ENCODE measurements around the gene PGC. TPM values are rescaled to one million over a fixed set of nuclear protein-coding genes. Genes with fewer than 3 reads are reported as not detected.
A peak's percentile ranks its signal among the peaks of the same experiment; 100 is the strongest.

PGC gene
- total RNA-seq, 1 donor from 2014 or later = not detected

DNA sequence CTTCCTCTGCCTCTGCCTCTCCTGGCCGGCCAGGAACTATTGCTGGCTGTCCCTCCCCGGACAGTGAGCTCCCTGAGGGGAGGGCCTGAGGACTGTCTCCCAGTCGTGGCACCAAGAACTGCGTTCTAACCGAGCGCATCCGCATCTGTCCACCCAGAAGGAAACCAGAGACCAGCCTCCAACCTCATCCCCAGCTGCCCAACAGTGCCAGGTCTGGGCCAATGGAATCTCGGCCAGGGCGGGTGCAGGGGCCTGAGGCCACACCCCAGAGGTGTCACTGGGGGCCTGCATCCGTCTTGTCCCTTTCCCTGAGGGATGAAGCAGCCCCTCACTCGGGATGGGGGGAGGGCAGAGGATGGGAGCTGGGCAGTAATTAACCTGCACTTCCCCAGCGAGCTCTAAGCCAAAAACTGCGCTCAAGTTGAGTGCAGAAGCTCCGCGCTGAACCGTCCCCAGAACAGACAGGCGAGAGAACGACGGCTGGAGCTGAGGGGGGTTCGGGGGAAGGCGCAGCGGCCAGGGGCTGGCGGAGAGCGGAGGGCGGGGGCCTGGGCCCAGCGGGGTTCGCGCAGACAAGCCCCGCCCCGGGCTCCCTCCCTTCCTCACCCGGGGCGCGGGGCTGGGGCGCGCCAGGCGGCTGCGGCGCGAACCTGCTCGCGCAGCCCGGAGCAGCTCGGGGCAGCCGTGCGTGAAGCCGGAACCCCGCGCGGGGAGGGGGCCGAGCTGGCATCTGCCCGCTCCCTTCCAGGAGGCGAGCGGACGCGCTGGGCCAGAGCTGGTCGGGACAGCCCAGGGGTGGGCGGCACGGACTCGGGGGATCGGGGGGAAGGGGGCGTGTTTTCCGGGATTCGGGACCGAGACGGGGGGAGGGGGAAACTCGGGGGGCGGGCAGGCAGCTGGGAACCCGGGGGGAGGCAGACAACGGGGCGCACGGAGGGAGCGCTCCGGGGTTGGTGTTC is 13.2 kb downstream of the PGC start:
- no peaks in the 10 kb centered on the region for H3K9me3 Mint-ChIP-seq (ENCODE audit: unreplicated experiment)
- H3K27ac Mint-ChIP-seq (ENCODE audit: unreplicated experiment) = no peak overlapping the region
- peak; percentile 69 for DNase-seq (ENCODE audit: low spot score)
- H3K36me3 Mint-ChIP-seq (ENCODE audit: low read depth, unreplicated experiment) = no peaks in the 10 kb centered on the region
- TF ChIP-seq, protein P1, sequence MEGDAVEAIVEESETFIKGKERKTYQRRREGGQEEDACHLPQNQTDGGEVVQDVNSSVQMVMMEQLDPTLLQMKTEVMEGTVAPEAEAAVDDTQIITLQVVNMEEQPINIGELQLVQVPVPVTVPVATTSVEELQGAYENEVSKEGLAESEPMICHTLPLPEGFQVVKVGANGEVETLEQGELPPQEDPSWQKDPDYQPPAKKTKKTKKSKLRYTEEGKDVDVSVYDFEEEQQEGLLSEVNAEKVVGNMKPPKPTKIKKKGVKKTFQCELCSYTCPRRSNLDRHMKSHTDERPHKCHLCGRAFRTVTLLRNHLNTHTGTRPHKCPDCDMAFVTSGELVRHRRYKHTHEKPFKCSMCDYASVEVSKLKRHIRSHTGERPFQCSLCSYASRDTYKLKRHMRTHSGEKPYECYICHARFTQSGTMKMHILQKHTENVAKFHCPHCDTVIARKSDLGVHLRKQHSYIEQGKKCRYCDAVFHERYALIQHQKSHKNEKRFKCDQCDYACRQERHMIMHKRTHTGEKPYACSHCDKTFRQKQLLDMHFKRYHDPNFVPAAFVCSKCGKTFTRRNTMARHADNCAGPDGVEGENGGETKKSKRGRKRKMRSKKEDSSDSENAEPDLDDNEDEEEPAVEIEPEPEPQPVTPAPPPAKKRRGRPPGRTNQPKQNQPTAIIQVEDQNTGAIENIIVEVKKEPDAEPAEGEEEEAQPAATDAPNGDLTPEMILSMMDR (IDR thresholded peaks at IDR 0.05; ENCODE audit: unreplicated experiment) = no peak
- H3K4me1 Mint-ChIP-seq (ENCODE audit: unreplicated experiment) = peaks cover 13% of the 10 kb centered on the region
- H3K4me3 Mint-ChIP-seq (ENCODE audit: unreplicated experiment) = peak overlapping the region; percentile 86
- no peaks in the 10 kb centered on the region for H3K27me3 Mint-ChIP-seq (ENCODE audit: unreplicated experiment)

DNA sequence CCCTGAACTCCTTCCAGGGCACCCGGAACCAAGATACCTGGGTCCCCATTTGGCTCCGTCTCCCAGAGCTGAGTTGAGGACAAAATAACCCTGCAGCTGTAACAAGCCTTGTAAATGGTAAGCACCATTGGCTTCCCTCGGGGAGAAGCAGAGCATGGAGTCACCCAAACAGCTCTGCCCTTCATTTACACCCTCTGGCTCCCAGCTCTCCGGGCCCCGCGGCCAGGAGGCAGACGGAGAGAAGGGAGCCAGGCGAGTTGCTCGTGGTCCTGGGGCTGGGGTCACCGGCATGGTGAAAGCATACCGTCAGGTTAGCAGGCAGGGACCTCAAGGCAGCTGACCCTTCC is 13.9 kb downstream of the PGC start:
- DNase-seq (ENCODE audit: low spot score) = no peak
- Mint-ChIP-seq H3K27ac (ENCODE audit: unreplicated experiment) (no peak overlapping the region), H3K27me3 (ENCODE audit: unreplicated experiment) (peaks cover 4% of the 10 kb centered on the region), H3K4me1 (ENCODE audit: unreplicated experiment) (peaks cover 13% of the 10 kb centered on the region), H3K9me3 (ENCODE audit: unreplicated experiment) (no peaks in the 10 kb centered on the region), H3K36me3 (ENCODE audit: low read depth, unreplicated experiment) (no peaks in the 10 kb centered on the region), H3K4me3 (ENCODE audit: unreplicated experiment) (no peak overlapping the region)
- TF ChIP-seq, protein P1 (IDR thresholded peaks at IDR 0.05; ENCODE audit: unreplicated experiment) = no peak

DNA sequence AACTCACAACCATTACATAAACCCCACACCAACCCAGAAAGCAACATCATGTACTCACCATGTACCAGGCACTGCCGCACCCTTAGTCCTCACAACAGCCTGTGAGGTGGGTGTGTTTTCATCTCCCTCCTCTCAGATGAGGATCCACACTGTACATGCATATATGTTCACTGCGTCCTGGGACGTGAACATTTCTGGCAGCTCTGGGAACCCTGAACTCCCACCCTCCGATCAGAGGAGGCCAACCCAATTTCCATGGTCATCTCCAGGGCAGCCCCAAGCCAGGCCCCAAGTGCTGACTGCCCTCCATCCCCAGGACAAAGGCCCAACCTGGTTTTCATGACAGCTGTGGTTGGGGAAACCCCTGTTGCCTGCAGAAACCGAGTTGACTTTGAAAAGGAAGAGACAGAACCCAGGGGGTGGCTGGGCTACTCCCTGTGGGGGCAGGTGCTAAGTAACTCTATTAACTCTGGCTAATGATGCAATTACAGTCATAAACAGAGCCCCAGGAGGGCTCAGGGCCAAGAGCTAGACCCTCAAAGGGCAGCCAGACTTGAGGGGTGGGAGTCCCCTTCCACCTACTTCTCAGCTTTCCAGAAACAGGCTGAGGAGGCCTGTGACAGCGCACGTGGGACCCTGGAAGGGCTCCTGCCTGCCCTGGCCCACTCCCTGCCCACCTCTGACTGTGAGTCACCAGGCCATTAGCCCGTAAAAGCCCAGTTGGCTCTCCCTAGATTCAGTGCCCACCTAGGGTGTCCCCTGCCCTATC is 14.4 kb downstream of the PGC start:
- Mint-ChIP-seq H3K4me3 (ENCODE audit: unreplicated experiment) (peak overlapping the region; percentile 4), H3K4me1 (ENCODE audit: unreplicated experiment) (peaks cover 13% of the 10 kb centered on the region), H3K36me3 (ENCODE audit: low read depth, unreplicated experiment) (no peaks in the 10 kb centered on the region), H3K27me3 (ENCODE audit: unreplicated experiment) (peaks cover 4% of the 10 kb centered on the region), H3K9me3 (ENCODE audit: unreplicated experiment) (no peaks in the 10 kb centered on the region), H3K27ac (ENCODE audit: unreplicated experiment) (no peak overlapping the region)
- DNase-seq (ENCODE audit: low spot score) = no peak
- TF ChIP-seq, protein P1 (IDR thresholded peaks at IDR 0.05; ENCODE audit: unreplicated experiment) = no peak

DNA sequence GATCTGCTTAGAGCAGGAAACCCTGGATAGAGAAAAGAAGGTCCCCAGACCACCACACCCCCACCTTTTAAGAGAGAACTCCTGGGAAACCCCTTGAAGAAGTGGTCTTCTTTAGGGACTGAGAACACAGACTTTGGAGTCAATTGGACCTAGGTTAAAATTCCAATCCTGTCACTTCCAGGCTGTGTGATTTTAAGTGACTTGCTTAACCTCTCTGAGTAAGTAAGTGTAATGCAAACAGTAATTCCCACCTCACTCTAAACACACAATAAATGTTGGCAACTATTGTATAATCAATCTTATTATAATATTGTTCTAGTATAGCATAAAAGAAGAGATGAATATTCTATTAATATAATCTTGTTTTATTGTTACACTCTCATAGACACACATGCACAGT is 15.0 kb downstream of the PGC start:
- TF ChIP-seq, protein P1 (IDR thresholded peaks at IDR 0.05; ENCODE audit: unreplicated experiment) = no peak
- Mint-ChIP-seq H3K36me3 (ENCODE audit: low read depth, unreplicated experiment) (no peaks in the 10 kb centered on the region), H3K4me3 (ENCODE audit: unreplicated experiment) (peak overlapping the region; percentile 4), H3K27me3 (ENCODE audit: unreplicated experiment) (peaks cover 4% of the 10 kb centered on the region), H3K27ac (ENCODE audit: unreplicated experiment) (no peak overlapping the region), H3K4me1 (ENCODE audit: unreplicated experiment) (peaks cover 13% of the 10 kb centered on the region), H3K9me3 (ENCODE audit: unreplicated experiment) (no peaks in the 10 kb centered on the region)
- DNase-seq (ENCODE audit: low spot score) = no peak

Measured in endothelial cell (in vitro differentiated cells).